GM23338 (cell line): ENCODE results near the gene B3GALT5. TPM values are rescaled to one million over a fixed set of nuclear protein-coding genes. Genes with fewer than 3 reads are reported as not detected.

Source experiments
- ATAC-seq: fragments of 200-7000 bp; cut with Tn5 transposase; 3 replicates; pipeline ENCODE4 v1.9.1; 2020
- DNase-seq: peaks from one replicate; pipeline ENCODE4 v3.0.0-alpha.2; 2015; ENCODE audit warnings: low spot score
- H2AFZ ChIP-seq: fragments of 200-600 bp; sonication (generic); 2 replicates; pipeline ENCODE4 v1.8.0; 2016; ENCODE audit warnings: antibody characterized with exemption, mild to moderate bottlenecking, moderate library complexity
- H3F3A ChIP-seq: fragments of 200-600 bp; sonication (generic); replicated peaks from 2 replicates; pipeline ENCODE4 v1.8.0; 2017; ENCODE audit warnings: antibody characterized with exemption, mixed run types, low read depth
- H3K27ac ChIP-seq: fragments of 200-600 bp; sonication (generic); 2 replicates; pipeline ENCODE4 v1.6.1; 2016; ENCODE audit warnings: low read depth
- H3K27me3 ChIP-seq: fragments of 200-600 bp; sonication (generic); 2 replicates; pipeline ENCODE4 v1.8.0; 2016; ENCODE audit warnings: mild to moderate bottlenecking, mixed run types, moderate library complexity; ENCODE audit not compliant: insufficient read depth
- H3K36me3 ChIP-seq: fragments of 200-600 bp; sonication (generic); 2 replicates; pipeline ENCODE4 v1.8.0; 2016; ENCODE audit warnings: mild to moderate bottlenecking; ENCODE audit not compliant: insufficient read depth
- H3K4me1 ChIP-seq: fragments of 200-600 bp; sonication (generic); 2 replicates; pipeline ENCODE4 v1.8.0; 2016; ENCODE audit warnings: mild to moderate bottlenecking, moderate library complexity; ENCODE audit not compliant: insufficient read depth
- H3K4me2 ChIP-seq: fragments of 200-600 bp; sonication (generic); 2 replicates; pipeline ENCODE4 v1.7.1; 2017; ENCODE audit warnings: mixed run types
- H3K4me3 ChIP-seq: fragments of 200-600 bp; sonication (generic); 2 replicates; pipeline ENCODE4 v1.6.1; 2016; ENCODE audit warnings: mixed run types
- H3K79me2 ChIP-seq: fragments of 200-600 bp; sonication (generic); replicated peaks from 2 replicates; pipeline ENCODE4 v1.8.0; 2017; ENCODE audit warnings: mild to moderate bottlenecking; ENCODE audit not compliant: insufficient read depth
- H3K9me2 ChIP-seq: fragments of 200-600 bp; sonication (generic); 2 replicates; pipeline ENCODE4 v1.8.0; 2017; ENCODE audit not compliant: insufficient read depth
- H4K20me1 ChIP-seq: fragments of 200-600 bp; sonication (generic); replicated peaks from 2 replicates; pipeline ENCODE4 v1.8.0; 2017; ENCODE audit warnings: mild to moderate bottlenecking; ENCODE audit not compliant: insufficient read depth
- H3K27ac Mint-ChIP-seq: 2 replicates; pipeline ENCODE4 v1.8.0; 2020; ENCODE audit warnings: inconsistent platforms, mild to moderate bottlenecking, moderate library complexity, mixed read lengths
- H3K27me3 Mint-ChIP-seq: 3 replicates; pipeline ENCODE4 v1.8.0; 2022; ENCODE audit warnings: low read depth, mild to moderate bottlenecking, moderate library complexity, mixed read lengths, inconsistent platforms; ENCODE audit not compliant: insufficient read depth, poor library complexity
- H3K36me3 Mint-ChIP-seq: 3 replicates; pipeline ENCODE4 v1.8.0; 2021; ENCODE audit warnings: low read depth, mild to moderate bottlenecking, inconsistent platforms, moderate library complexity, mixed read lengths
- H3K4me1 Mint-ChIP-seq: 3 replicates; pipeline ENCODE4 v1.8.0; 2020; ENCODE audit warnings: mild to moderate bottlenecking, inconsistent platforms, mixed read lengths
- H3K4me3 Mint-ChIP-seq: 3 replicates; pipeline ENCODE4 v1.8.0; 2021; ENCODE audit warnings: moderate library complexity, mild to moderate bottlenecking, inconsistent platforms, mixed read lengths
- H3K9me3 Mint-ChIP-seq: 3 replicates; pipeline ENCODE4 v1.8.0; 2020; ENCODE audit warnings: moderate library complexity, mild to moderate bottlenecking, inconsistent platforms, mixed read lengths
- CREB1 ChIP-seq: fragments of 250-450 bp; sonication (Bioruptor Pico); IDR thresholded peaks from 2 replicates; pipeline ENCODE4 v1.5.0; 2020; ENCODE audit warnings: low read depth, mild to moderate bottlenecking, moderate library complexity
- CTCF ChIP-seq, 2 experiments: fragments of 200-600 bp in 1 of 2; sonication (generic) in 1 of 2; conservative IDR thresholded peaks; 2 replicates each; pipeline versions ENCODE4 v1.5.1 to v1.6.1; 2016 to 2017; ENCODE audit warnings: antibody characterized with exemption in 2 of 2, low read depth in 2 of 2, mild to moderate bottlenecking in 2 of 2, moderate library complexity in 1 of 2
- EZH2 ChIP-seq: fragments of 200-600 bp; sonication (generic); IDR thresholded peaks from one replicate; pipeline ENCODE4 v1.8.0; 2017; ENCODE audit warnings: antibody characterized with exemption, mild to moderate bottlenecking, low read depth; ENCODE audit not compliant: unreplicated experiment
- EZH2phosphoT487 ChIP-seq: fragments of 200-600 bp; sonication (generic); IDR thresholded peaks from one replicate; pipeline ENCODE4 v1.8.1; 2018; ENCODE audit warnings: antibody characterized with exemption; ENCODE audit not compliant: unreplicated experiment
- JUNB ChIP-seq: IDR thresholded peaks from one replicate; pipeline ENCODE4 v1.6.1; 2016; ENCODE audit warnings: antibody characterized with exemption; ENCODE audit not compliant: unreplicated experiment
- NANOG ChIP-seq: IDR thresholded peaks from 2 replicates; pipeline ENCODE4 v1.6.1; 2016; ENCODE audit warnings: antibody characterized with exemption, borderline replicate concordance
- POLR2AphosphoS5 ChIP-seq: IDR thresholded peaks from 2 replicates; pipeline ENCODE4 v1.6.1; 2016; ENCODE audit warnings: antibody characterized with exemption, low read depth
- REST ChIP-seq: IDR thresholded peaks from one replicate; pipeline ENCODE4 v1.6.1; 2018; ENCODE audit warnings: antibody characterized with exemption; ENCODE audit not compliant: unreplicated experiment
- STAT1 ChIP-seq: IDR thresholded peaks from one replicate; pipeline ENCODE4 v1.6.1; 2016; ENCODE audit warnings: antibody characterized with exemption; ENCODE audit not compliant: unreplicated experiment
- ZNF114 ChIP-seq: fragments of 250-450 bp; sonication (Bioruptor Pico); IDR thresholded peaks from 2 replicates; pipeline ENCODE4 v1.5.0; 2020; ENCODE audit warnings: mild to moderate bottlenecking, moderate library complexity
- ZNF331 ChIP-seq: fragments of 250-450 bp; sonication (Bioruptor Pico); IDR thresholded peaks from 2 replicates; pipeline ENCODE4 v1.5.0; 2020; ENCODE audit warnings: low read depth, mild to moderate bottlenecking, moderate library complexity
- polyA plus RNA-seq: library from polyadenylated mRNA; unstranded; fragments of >200 nt; fragmentation: Nextera tagmentation; extraction: Ambion mirVana; gene quantifications from 2 replicates; pipeline ENCODE4 v1.2.1, GENCODE V29; 2016
- total RNA-seq: library from RNA; depleted of rRNA; stranded (reverse); fragments of >200 nt; shearing (Covaris generic); gene quantifications from 2 replicates; pipeline ENCODE4 v1.2.3, GENCODE V29; 2014
- TF ChIP-seq, protein P1 (sequence below): IDR thresholded peaks from 2 replicates; pipeline ENCODE4 v1.6.1; 2016; ENCODE audit warnings: antibody characterized with exemption
- TF ChIP-seq, protein P2 (sequence below): fragments of 250-450 bp; sonication (Bioruptor Pico); IDR thresholded peaks from 2 replicates; pipeline ENCODE4 v1.5.0; 2020; ENCODE audit warnings: mild to moderate bottlenecking, moderate library complexity

The B3GALT5 gene
- total and polyA plus RNA-seq, 2 experiments from 2014 or later, result 6.2 to 37.5 TPM

GRCh38 chr21:39575775-39576174 lies 37.0 kb upstream of the B3GALT5 start:
- Histone ChIP-seq H3K4me3 (no peak overlapping the region), H3K27ac (no peak overlapping the region), H3K27me3 (no peaks in the 10 kb centered on the region), H3K4me1 (peaks cover 14% of the 10 kb centered on the region), H4K20me1 (no peaks in the 10 kb centered on the region), H3K9me2 (peaks cover 6% of the 10 kb centered on the region; the same call in 1 of the 2 replicates), H2AFZ (no peak overlapping the region), H3K79me2 (no peaks in the 10 kb centered on the region), H3K4me2 (no peak overlapping the region), H3K36me3 (no peaks in the 10 kb centered on the region), H3F3A (no peaks in the 10 kb centered on the region)
- ATAC-seq (no peak), DNase-seq (no peak)
- Mint-ChIP-seq H3K27ac (no peak overlapping the region), H3K9me3 (peaks cover 21% of the 10 kb centered on the region), H3K36me3 (peaks cover 28% of the 10 kb centered on the region), H3K27me3 (no peaks in the 10 kb centered on the region), H3K4me1 (peaks cover 18% of the 10 kb centered on the region), H3K4me3 (no peak overlapping the region)
- TF ChIP-seq, protein P1, sequence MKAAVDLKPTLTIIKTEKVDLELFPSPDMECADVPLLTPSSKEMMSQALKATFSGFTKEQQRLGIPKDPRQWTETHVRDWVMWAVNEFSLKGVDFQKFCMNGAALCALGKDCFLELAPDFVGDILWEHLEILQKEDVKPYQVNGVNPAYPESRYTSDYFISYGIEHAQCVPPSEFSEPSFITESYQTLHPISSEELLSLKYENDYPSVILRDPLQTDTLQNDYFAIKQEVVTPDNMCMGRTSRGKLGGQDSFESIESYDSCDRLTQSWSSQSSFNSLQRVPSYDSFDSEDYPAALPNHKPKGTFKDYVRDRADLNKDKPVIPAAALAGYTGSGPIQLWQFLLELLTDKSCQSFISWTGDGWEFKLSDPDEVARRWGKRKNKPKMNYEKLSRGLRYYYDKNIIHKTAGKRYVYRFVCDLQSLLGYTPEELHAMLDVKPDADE, result no peak
- TF ChIP-seq POLR2AphosphoS5, result no peak
- TF ChIP-seq ZNF331, result no peak
- TF ChIP-seq EZH2phosphoT487, result no peak
- TF ChIP-seq EZH2, result no peak
- no peak for TF ChIP-seq JUNB
- TF ChIP-seq, protein P2, sequence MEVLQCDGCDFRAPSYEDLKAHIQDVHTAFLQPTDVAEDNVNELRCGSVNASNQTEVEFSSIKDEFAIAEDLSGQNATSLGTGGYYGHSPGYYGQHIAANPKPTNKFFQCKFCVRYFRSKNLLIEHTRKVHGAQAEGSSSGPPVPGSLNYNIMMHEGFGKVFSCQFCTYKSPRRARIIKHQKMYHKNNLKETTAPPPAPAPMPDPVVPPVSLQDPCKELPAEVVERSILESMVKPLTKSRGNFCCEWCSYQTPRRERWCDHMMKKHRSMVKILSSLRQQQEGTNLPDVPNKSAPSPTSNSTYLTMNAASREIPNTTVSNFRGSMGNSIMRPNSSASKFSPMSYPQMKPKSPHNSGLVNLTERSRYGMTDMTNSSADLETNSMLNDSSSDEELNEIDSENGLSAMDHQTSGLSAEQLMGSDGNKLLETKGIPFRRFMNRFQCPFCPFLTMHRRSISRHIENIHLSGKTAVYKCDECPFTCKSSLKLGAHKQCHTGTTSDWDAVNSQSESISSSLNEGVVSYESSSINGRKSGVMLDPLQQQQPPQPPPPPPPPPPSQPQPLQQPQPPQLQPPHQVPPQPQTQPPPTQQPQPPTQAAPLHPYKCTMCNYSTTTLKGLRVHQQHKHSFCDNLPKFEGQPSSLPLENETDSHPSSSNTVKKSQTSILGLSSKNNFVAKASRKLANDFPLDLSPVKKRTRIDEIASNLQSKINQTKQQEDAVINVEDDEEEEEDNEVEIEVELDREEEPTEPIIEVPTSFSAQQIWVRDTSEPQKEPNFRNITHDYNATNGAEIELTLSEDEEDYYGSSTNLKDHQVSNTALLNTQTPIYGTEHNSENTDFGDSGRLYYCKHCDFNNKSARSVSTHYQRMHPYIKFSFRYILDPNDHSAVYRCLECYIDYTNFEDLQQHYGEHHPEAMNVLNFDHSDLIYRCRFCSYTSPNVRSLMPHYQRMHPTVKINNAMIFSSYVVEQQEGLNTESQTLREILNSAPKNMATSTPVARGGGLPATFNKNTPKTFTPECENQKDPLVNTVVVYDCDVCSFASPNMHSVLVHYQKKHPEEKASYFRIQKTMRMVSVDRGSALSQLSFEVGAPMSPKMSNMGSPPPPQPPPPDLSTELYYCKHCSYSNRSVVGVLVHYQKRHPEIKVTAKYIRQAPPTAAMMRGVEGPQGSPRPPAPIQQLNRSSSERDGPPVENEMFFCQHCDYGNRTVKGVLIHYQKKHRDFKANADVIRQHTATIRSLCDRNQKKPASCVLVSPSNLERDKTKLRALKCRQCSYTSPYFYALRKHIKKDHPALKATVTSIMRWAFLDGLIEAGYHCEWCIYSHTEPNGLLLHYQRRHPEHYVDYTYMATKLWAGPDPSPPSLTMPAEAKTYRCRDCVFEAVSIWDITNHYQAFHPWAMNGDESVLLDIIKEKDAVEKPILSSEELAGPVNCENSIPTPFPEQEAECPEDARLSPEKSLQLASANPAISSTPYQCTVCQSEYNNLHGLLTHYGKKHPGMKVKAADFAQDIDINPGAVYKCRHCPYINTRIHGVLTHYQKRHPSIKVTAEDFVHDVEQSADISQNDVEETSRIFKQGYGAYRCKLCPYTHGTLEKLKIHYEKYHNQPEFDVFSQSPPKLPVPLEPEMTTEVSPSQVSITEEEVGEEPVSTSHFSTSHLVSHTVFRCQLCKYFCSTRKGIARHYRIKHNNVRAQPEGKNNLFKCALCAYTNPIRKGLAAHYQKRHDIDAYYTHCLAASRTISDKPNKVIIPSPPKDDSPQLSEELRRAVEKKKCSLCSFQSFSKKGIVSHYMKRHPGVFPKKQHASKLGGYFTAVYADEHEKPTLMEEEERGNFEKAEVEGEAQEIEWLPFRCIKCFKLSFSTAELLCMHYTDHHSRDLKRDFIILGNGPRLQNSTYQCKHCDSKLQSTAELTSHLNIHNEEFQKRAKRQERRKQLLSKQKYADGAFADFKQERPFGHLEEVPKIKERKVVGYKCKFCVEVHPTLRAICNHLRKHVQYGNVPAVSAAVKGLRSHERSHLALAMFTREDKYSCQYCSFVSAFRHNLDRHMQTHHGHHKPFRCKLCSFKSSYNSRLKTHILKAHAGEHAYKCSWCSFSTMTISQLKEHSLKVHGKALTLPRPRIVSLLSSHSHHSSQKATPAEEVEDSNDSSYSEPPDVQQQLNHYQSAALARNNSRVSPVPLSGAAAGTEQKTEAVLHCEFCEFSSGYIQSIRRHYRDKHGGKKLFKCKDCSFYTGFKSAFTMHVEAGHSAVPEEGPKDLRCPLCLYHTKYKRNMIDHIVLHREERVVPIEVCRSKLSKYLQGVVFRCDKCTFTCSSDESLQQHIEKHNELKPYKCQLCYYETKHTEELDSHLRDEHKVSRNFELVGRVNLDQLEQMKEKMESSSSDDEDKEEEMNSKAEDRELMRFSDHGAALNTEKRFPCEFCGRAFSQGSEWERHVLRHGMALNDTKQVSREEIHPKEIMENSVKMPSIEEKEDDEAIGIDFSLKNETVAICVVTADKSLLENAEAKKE (CRISPR knock-in tag), result no peak
- no peak for TF ChIP-seq ZNF114 (CRISPR knock-in tag)
- no peak for TF ChIP-seq CREB1 (CRISPR knock-in tag)
- no peak for TF ChIP-seq REST
- TF ChIP-seq CTCF (conservative IDR thresholded peaks at IDR 0.05; ENCODE audit: low read depth in 2 of 2), result no peak
- TF ChIP-seq STAT1, result no peak
- no peak for TF ChIP-seq NANOG
